OCI-LY7 (cell line): ENCODE results near the gene IL24. TPM values are rescaled to one million over a fixed set of nuclear protein-coding genes. Genes with fewer than 3 reads are reported as not detected.

Experiments
- BruUV-seq: library from RNA; stranded (reverse); fragments of 400-500 nt; replicated peaks from 2 replicates; lab custom pipeline; 2021; lab: Mats Ljungman, UMichigan
- CTCF ChIA-PET: fragments of 300-600 bp; sonication (Branson Sonifier 250); formaldehyde crosslinking; loops from one replicate; lab custom pipeline; 2022; ENCODE audit warnings: antibody characterized with exemption; ENCODE audit not compliant: unreplicated experiment; lab: Charles Lee
- POLR2A ChIA-PET: fragments of 300-600 bp; sonication (Branson Sonifier 250); formaldehyde crosslinking; loops from one replicate; lab custom pipeline; 2022; ENCODE audit warnings: antibody characterized with exemption; lab: Charles Lee
- DNase-seq: peaks from one replicate; pipeline ENCODE4 v3.0.0-alpha.2; 2015; ENCODE audit warnings: low spot score
- H2AFZ ChIP-seq: fragments of 200-600 bp; sonication (generic), shearing (Covaris generic); 2 replicates; pipeline ENCODE4 v1.6.1; 2014; ENCODE audit warnings: mild to moderate bottlenecking, antibody characterized with exemption, low read length, moderate library complexity
- H3K27ac ChIP-seq: fragments of 200-600 bp; sonication (generic); 2 replicates; pipeline ENCODE4 v1.5.1; 2014; ENCODE audit warnings: mixed run types, low read depth, mild to moderate bottlenecking, moderate library complexity, low read length, inconsistent platforms; ENCODE audit not compliant: poor library complexity, severe bottlenecking
- H3K36me3 ChIP-seq: fragments of 200-600 bp; sonication (generic); 2 replicates; pipeline ENCODE4 v1.6.1; 2014; ENCODE audit warnings: mild to moderate bottlenecking, antibody characterized with exemption, low read length, moderate library complexity, mixed read lengths; ENCODE audit not compliant: insufficient read depth
- H3K4me1 ChIP-seq: fragments of 200-600 bp; sonication (generic); 2 replicates; pipeline ENCODE4 v1.5.1; 2014; ENCODE audit warnings: mild to moderate bottlenecking, low read length; ENCODE audit not compliant: insufficient read depth, poor library complexity, severe bottlenecking
- H3K4me2 ChIP-seq: fragments of 200-600 bp; sonication (generic); 2 replicates; pipeline ENCODE4 v1.6.1; 2014; ENCODE audit warnings: mild to moderate bottlenecking, low read length
- H3K4me3 ChIP-seq: fragments of 200-600 bp; sonication (generic); 2 replicates; pipeline ENCODE4 v1.5.1; 2014; ENCODE audit warnings: mild to moderate bottlenecking, low read depth, low read length; ENCODE audit not compliant: poor library complexity, severe bottlenecking
- H3K79me2 ChIP-seq: fragments of 200-600 bp; sonication (generic); 2 replicates; pipeline ENCODE4 v1.6.1; 2016; ENCODE audit warnings: low read depth, mild to moderate bottlenecking, low read length, moderate library complexity, mixed read lengths; ENCODE audit not compliant: insufficient read depth
- H3K9me2 ChIP-seq: fragments of 200-600 bp; sonication (generic); 2 replicates; pipeline ENCODE4 v1.6.1; 2016; ENCODE audit warnings: mild to moderate bottlenecking, low read length, mixed read lengths; ENCODE audit not compliant: insufficient read depth
- H3K9me3 ChIP-seq: fragments of 200-600 bp; sonication (generic); 2 replicates; pipeline ENCODE4 v1.6.1; 2014; ENCODE audit warnings: mild to moderate bottlenecking, mixed run types, low read length, mixed read lengths
- H4K20me1 ChIP-seq: fragments of 200-600 bp; sonication (generic); 2 replicates; pipeline ENCODE4 v1.6.1; 2014; ENCODE audit warnings: mild to moderate bottlenecking, antibody characterized with exemption, low read length, moderate library complexity, mixed read lengths; ENCODE audit not compliant: insufficient read depth
- CTCF ChIP-seq: fragments of 200-600 bp; sonication (generic); conservative IDR thresholded peaks from 2 replicates; pipeline ENCODE4 v1.5.1; 2014; ENCODE audit warnings: mild to moderate bottlenecking, antibody characterized with exemption, low read length, moderate library complexity, mixed read lengths
- EZH2phosphoT487 ChIP-seq: fragments of 200-600 bp; sonication (generic); IDR thresholded peaks from 2 replicates; pipeline ENCODE4 v1.6.1; 2018; ENCODE audit warnings: low read depth, borderline replicate concordance, mild to moderate bottlenecking, mixed run types, antibody characterized with exemption, low read length, moderate library complexity, mixed read lengths
- intact Hi-C: fragments of 100-400 bp; cut with micrococcal nuclease; formaldehyde crosslinking; loops from one replicate; pipeline ENCODE4 v1.10.0; 2022; ENCODE audit not compliant: unreplicated experiment
- total RNA-seq, 2 experiments: library from RNA; depleted of rRNA in 1 of 2; stranded (reverse); fragments of >200 nt in 1 of 2; shearing (Covaris generic) in 1 of 2; gene quantifications; 2 replicates each; pipeline ENCODE4 v1.2.3, GENCODE V29; 2014 to 2022

The IL24 gene
- total RNA-seq, 2 experiments from 2014 or later = not detected

DNA sequence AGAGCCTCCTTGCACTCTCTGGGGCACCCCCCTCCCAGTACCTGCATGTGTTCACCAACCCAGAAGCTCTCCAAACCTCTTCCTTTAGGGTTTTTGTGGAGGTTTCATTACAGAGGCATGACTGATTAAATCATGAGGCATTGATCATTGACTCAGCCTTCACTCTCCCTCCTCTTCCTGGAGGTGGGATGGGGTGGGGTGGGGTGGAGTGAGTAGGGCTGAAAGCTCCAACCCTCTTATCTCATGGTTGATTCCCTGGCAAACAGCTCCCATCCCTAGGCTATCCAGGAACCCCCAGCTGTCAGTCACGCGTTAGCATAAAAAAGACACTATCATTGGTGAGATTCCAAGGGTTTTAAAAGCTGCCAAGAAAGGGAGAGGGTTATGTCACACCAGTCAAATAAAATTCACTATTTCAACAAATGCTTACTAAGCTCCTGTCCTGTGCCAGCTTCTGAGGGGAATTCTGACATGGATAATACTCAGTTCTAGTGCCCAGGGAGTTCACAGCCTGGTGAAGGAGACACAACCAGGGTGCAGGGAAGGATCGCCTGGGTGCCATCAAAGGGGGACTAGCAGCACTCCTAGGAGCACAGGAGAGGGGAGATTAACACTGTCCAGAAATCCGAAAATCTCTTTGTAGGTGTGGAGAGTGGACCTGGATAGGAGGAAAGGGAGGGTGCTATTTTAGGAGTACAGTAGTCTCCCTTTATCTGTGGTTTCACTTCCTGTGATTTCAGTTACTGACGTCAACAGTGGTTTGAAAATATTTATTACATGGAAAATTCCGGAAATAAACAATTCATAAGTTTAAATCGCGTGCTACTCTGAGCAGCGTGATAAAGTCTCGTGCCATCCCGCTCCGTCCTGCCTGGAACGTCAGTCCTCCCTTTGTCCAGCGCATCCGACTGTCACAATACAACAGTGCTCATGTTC lies 6.8 kb upstream of the IL24 start:
- H3K36me3 ChIP-seq = no peaks in the 10 kb centered on the region
- H3K79me2 ChIP-seq = no peaks in the 10 kb centered on the region
- no peaks in the 10 kb centered on the region for H3K9me3 ChIP-seq
- H3K27ac ChIP-seq = no peak overlapping the region
- ChIA-PET CTCF (no interaction called here), POLR2A (interaction anchor here (0.6 to 0.7 kb wide), 2 partner anchors 13 to 22 kb away, joined by 3 to 4 read pairs; no protein-coding TSS in a partner anchor)
- H4K20me1 ChIP-seq = no peaks in the 10 kb centered on the region
- H3K4me1 ChIP-seq = no peaks in the 10 kb centered on the region
- H3K4me3 ChIP-seq = no peak overlapping the region
- no peak overlapping the region for H3K4me2 ChIP-seq
- no peaks in the 10 kb centered on the region for H3K9me2 ChIP-seq
- no peak for TF ChIP-seq CTCF
- TF ChIP-seq EZH2phosphoT487 = no peak
- intact Hi-C loops = no loop called here
- DNase-seq = no peak
- no peak overlapping the region for H2AFZ ChIP-seq
- no TSS peak for BruUV-seq

GRCh38 chr1:206891412-206891811 lies 5.8 kb upstream of the IL24 start:
- POLR2A ChIA-PET = no interaction called here
- Histone ChIP-seq H3K79me2 (no peaks in the 10 kb centered on the region), H3K9me2 (no peaks in the 10 kb centered on the region), H3K4me1 (no peaks in the 10 kb centered on the region), H3K9me3 (no peaks in the 10 kb centered on the region), H3K36me3 (no peaks in the 10 kb centered on the region), H3K4me3 (no peak overlapping the region), H3K27ac (no peak overlapping the region), H2AFZ (no peak overlapping the region), H4K20me1 (no peaks in the 10 kb centered on the region), H3K4me2 (no peak overlapping the region)
- no TSS peak for BruUV-seq
- DNase-seq = no peak
- intact Hi-C loops = no loop called here
- CTCF ChIA-PET = no interaction called here
- TF ChIP-seq EZH2phosphoT487 = no peak
- TF ChIP-seq CTCF = no peak
